SH-SY5Y (cell line): Measurements from ENCODE around the gene CTSD.

Experiments used
- GATA2 ChIP-seq: IDR thresholded peaks from 2 replicates; pipeline ENCODE4 v1.6.1; 2011; ENCODE audit warnings: mild to moderate bottlenecking, low read depth, low read length
- GATA3 ChIP-seq: IDR thresholded peaks from 2 replicates; pipeline ENCODE4 v1.6.1; 2011; ENCODE audit warnings: low read depth, mild to moderate bottlenecking, low read length, moderate library complexity

- no peak for TF ChIP-seq GATA3
- no peak for TF ChIP-seq GATA2
Observed at GRCh38 chr11:1755344-1755691, 8.4 kb downstream of the CTSD start.
